Uterus (tissue), 2 donors: ENCODE results near the gene NIPAL1.

ENCODE experiments used
- POLR2A ChIP-seq, 2 donors: fragments of 450-650 bp; IDR thresholded peaks; one replicate each; pipeline ENCODE4 v1.6.1; 2016; ENCODE audit warnings: antibody characterized with exemption in 2 of 2, mild to moderate bottlenecking in 1 of 2, moderate library complexity in 1 of 2
- TF ChIP-seq, protein P1 (sequence below), 4 experiments: fragments of 200-600 bp in 2 of 4; fragments of 450-650 bp in 2 of 4; sonication (generic) in 2 of 4; IDR thresholded peaks; one replicate each; pipeline ENCODE4 v1.5.1; 2016 to 2019; ENCODE audit warnings: antibody characterized with exemption in 4 of 4, mild to moderate bottlenecking in 2 of 4, moderate library complexity in 1 of 4

DNA sequence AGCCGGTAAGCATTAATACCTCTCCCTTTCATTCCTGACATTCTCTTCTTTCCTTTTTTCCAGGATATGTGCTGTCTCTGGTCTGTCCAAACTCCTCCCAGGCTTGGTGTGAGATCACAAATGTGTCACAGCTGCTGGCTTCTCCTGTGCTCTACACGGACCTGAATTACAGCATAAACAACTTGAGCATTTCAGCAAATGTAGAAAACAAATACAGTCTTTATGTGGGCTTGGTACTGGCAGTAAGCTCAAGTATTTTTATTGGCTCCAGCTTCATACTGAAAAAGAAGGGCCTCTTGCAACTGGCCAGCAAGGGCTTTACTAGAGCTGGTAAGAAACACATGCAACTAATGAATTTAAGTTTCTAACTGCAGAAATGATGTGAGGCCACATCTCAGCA lies 8.4 kb downstream of the NIPAL1 start:
- TF ChIP-seq, protein P1, sequence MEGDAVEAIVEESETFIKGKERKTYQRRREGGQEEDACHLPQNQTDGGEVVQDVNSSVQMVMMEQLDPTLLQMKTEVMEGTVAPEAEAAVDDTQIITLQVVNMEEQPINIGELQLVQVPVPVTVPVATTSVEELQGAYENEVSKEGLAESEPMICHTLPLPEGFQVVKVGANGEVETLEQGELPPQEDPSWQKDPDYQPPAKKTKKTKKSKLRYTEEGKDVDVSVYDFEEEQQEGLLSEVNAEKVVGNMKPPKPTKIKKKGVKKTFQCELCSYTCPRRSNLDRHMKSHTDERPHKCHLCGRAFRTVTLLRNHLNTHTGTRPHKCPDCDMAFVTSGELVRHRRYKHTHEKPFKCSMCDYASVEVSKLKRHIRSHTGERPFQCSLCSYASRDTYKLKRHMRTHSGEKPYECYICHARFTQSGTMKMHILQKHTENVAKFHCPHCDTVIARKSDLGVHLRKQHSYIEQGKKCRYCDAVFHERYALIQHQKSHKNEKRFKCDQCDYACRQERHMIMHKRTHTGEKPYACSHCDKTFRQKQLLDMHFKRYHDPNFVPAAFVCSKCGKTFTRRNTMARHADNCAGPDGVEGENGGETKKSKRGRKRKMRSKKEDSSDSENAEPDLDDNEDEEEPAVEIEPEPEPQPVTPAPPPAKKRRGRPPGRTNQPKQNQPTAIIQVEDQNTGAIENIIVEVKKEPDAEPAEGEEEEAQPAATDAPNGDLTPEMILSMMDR (IDR thresholded peaks at IDR 0.05), result no peak
- no peak for TF ChIP-seq POLR2A (IDR thresholded peaks at IDR 0.05)
